Gastroesophageal sphincter (tissue), 4 donors: ENCODE measurements around the gene ABCC1. TPM values are rescaled to one million over a fixed set of nuclear protein-coding genes. Genes with fewer than 3 reads are reported as not detected.

Source experiments
- ATAC-seq: fragments of 150-250 bp; one replicate; pipeline ENCODE4 v1.9.1; 2016; ENCODE audit warnings: mild to moderate bottlenecking, moderate library complexity
- H3K27ac ChIP-seq, 4 donors: fragments of 200-600 bp; sonication (generic) in 3 of 4; 1 replicate in 3 of 4; 2 replicates in 1 of 4; pipeline ENCODE4 v1.5.1; 2016 to 2019
- H3K27me3 ChIP-seq: fragments of 200-600 bp; sonication (generic); one replicate; pipeline ENCODE4 v1.5.1; 2019
- H3K36me3 ChIP-seq, 2 donors: fragments of 200-600 bp; sonication (generic); one replicate each; pipeline ENCODE4 v1.5.1; 2019; ENCODE audit warnings: control low read depth in 1 of 2
- H3K4me1 ChIP-seq, 3 donors: fragments of 200-600 bp; sonication (generic); 1 replicate in 2 of 3; 2 replicates in 1 of 3; pipeline ENCODE4 v1.5.1; 2016 to 2019; ENCODE audit warnings: control low read depth in 2 of 3
- H3K4me3 ChIP-seq, 2 donors: fragments of 200-600 bp; sonication (generic); one replicate each; pipeline ENCODE4 v1.5.1; 2019; ENCODE audit warnings: mild to moderate bottlenecking in 1 of 2, moderate library complexity in 1 of 2
- H3K9me3 ChIP-seq, 3 donors: fragments of 200-600 bp; sonication (generic); one replicate each; pipeline ENCODE4 v1.5.1; 2017 to 2019; ENCODE audit warnings: control low read depth in 2 of 3
- CTCF ChIP-seq, 4 experiments: fragments of 200-600 bp in 2 of 4; fragments of 450-650 bp in 2 of 4; sonication (generic) in 1 of 4; IDR thresholded peaks; one replicate each; pipeline ENCODE4 v1.5.1; 2017 to 2019; ENCODE audit warnings: antibody characterized with exemption in 4 of 4, mild to moderate bottlenecking in 2 of 4, moderate library complexity in 2 of 4
- EP300 ChIP-seq: sonication (generic); formaldehyde crosslinking; IDR thresholded peaks from one replicate; pipeline ENCODE4 v1.6.1; 2017; ENCODE audit warnings: antibody characterized with exemption, mild to moderate bottlenecking
- POLR2A ChIP-seq, 2 donors: fragments of 450-650 bp; IDR thresholded peaks; one replicate each; pipeline ENCODE4 v1.6.1; 2017; ENCODE audit warnings: antibody characterized with exemption in 2 of 2, mild to moderate bottlenecking in 2 of 2, moderate library complexity in 1 of 2
- POLR2AphosphoS5 ChIP-seq: sonication (generic); formaldehyde crosslinking; IDR thresholded peaks from one replicate; pipeline ENCODE4 v1.6.1; 2017; ENCODE audit warnings: antibody characterized with exemption
- WGBS, 2 donors: methylation state at CpG; one replicate each; pipeline ENCODE4 v1.1.5; 2018; ENCODE audit warnings: low coverage in 1 of 2; 5-methylcytosine and 5-hydroxymethylcytosine counted together
- total RNA-seq, 4 donors: library from RNA; depleted of rRNA; stranded (reverse); fragments of >200 nt; gene quantifications; one replicate each; pipeline ENCODE4 v1.1.0, GENCODE V29; 2016

The ABCC1 gene
- total RNA-seq, 4 donors from 2014 or later: 50.8 to 122 (median 63.1) TPM

- Histone ChIP-seq H3K9me3 (no peaks in the 10 kb centered on the region), H3K27me3 (no peaks in the 10 kb centered on the region), H3K36me3 (peaks cover 0 to 89% of the 10 kb centered on the region in 2 donors), H3K27ac (peak overlapping the region in 3 of 4 donors; percentile 72 to 77 (median 73)), H3K4me3 (no peak overlapping the region), H3K4me1 (peaks cover 0 to 52% (median 0%) of the 10 kb centered on the region in 3 donors)
- 70% methylated on average over 2 of the region's 6 CpGs; no CpG with 5 or more reads in 1 of the 2 donors for WGBS, 2 donors
- TF ChIP-seq POLR2AphosphoS5 (no peak), POLR2A (IDR thresholded peaks at IDR 0.05) (no peak)
- ATAC-seq: no peak
Measured at GRCh38 chr16:16106466-16106865, 157.1 kb downstream of the ABCC1 start.

GRCh38 chr16:16107839-16108238 lies 158.4 kb downstream of the ABCC1 start:
- TF ChIP-seq POLR2AphosphoS5 (no peak), POLR2A (IDR thresholded peaks at IDR 0.05) (no peak), CTCF (IDR thresholded peaks at IDR 0.05) (no peak), EP300 (no peak)
- H3K9me3 ChIP-seq: no peaks in the 10 kb centered on the region
- H3K4me1 ChIP-seq: peaks cover 0 to 38% (median 0%) of the 10 kb centered on the region in 3 donors
- H3K27me3 ChIP-seq: no peaks in the 10 kb centered on the region
- ATAC-seq: no peak
- peaks cover 0 to 91% of the 10 kb centered on the region in 2 donors for H3K36me3 ChIP-seq
- H3K4me3 ChIP-seq: no peak overlapping the region
- 49 to 76% methylated on average over 4 to 6 of the region's 6 CpGs for WGBS, 2 donors
- peak overlapping the region; percentile 52 to 77 (median 73) for H3K27ac ChIP-seq

- H3K27me3 ChIP-seq: no peaks in the 10 kb centered on the region
- ATAC-seq: no peak
- TF ChIP-seq EP300 (no peak), POLR2AphosphoS5 (peak; percentile 51), CTCF (IDR thresholded peaks at IDR 0.05) (no peak)
- H3K4me3 ChIP-seq: no peak overlapping the region
- peak overlapping the region; percentile 52 to 77 (median 73) for H3K27ac ChIP-seq
- peaks cover 0 to 34% (median 0%) of the 10 kb centered on the region in 3 donors for H3K4me1 ChIP-seq
- 42 to 69% methylated on average over 6 of the region's 6 CpGs for whole genome bisulfite sequencing, 2 donors
- no peaks in the 10 kb centered on the region for H3K9me3 ChIP-seq
- H3K36me3 ChIP-seq: peaks cover 0 to 91% of the 10 kb centered on the region in 2 donors
Measured at GRCh38 chr16:16108759-16109158, 159.3 kb downstream of the ABCC1 start.

GRCh38 chr16:16109453-16110110 lies 160.2 kb downstream of the ABCC1 start:
- Histone ChIP-seq H3K4me1 (peaks cover 0 to 34% (median 0%) of the 10 kb centered on the region in 3 donors), H3K9me3 (no peaks in the 10 kb centered on the region), H3K27ac (peak overlapping the region; percentile 52 to 77 (median 73)), H3K4me3 (no peak overlapping the region), H3K36me3 (peaks cover 0 to 91% of the 10 kb centered on the region in 2 donors), H3K27me3 (no peaks in the 10 kb centered on the region)
- ATAC-seq: no peak
- WGBS, 2 donors: 74 to 89% methylated on average over 3 to 7 of the region's 8 CpGs
- TF ChIP-seq CTCF (IDR thresholded peaks at IDR 0.05): no peak
- no peak for TF ChIP-seq POLR2A (IDR thresholded peaks at IDR 0.05)

GRCh38 chr16:16110111-16110490 lies 160.7 kb downstream of the ABCC1 start:
- TF ChIP-seq POLR2A (IDR thresholded peaks at IDR 0.05) (no peak), EP300 (no peak), CTCF (IDR thresholded peaks at IDR 0.05) (no peak), POLR2AphosphoS5 (no peak)
- no peak for ATAC-seq
- H3K9me3 ChIP-seq: no peaks in the 10 kb centered on the region
- no peak overlapping the region for H3K4me3 ChIP-seq
- H3K27ac ChIP-seq: peak overlapping the region in 3 of 4 donors; percentile 16 to 77 (median 73)
- no peaks in the 10 kb centered on the region for H3K27me3 ChIP-seq
- peaks cover 0 to 34% (median 0%) of the 10 kb centered on the region in 3 donors for H3K4me1 ChIP-seq
- peaks cover 0 to 91% of the 10 kb centered on the region in 2 donors for H3K36me3 ChIP-seq
- WGBS, 2 donors: 86 to 93% methylated on average over 4 to 7 of the region's 9 CpGs
